Hematopoietic multipotent progenitor cell treated with erythropoietin and hydrocortisone succinate and interleukin-3 and kit ligand, for 6 days (in vitro differentiated cells): ENCODE data around the gene BHLHE23.

Experiments
- DNase-seq: peaks from one replicate; pipeline ENCODE4 v3.0.0-alpha.2; 2015

The BHLHE23 gene

GRCh38 chr20:63007646-63008488, 1.1 kb upstream of the BHLHE23 start:
- DNase-seq, result no peak

- no peak for DNase-seq
These were observed 539 bp upstream of the BHLHE23 start for GRCh38 chr20:63007360-63007645.

GRCh38 chr20:63005862-63006539, 763 bp downstream of the BHLHE23 start:
- peak; percentile 21 for DNase-seq

GRCh38 chr20:63005365-63005861, 1.4 kb downstream of the BHLHE23 start:
- DNase-seq, result no peak

GRCh38 chr20:63004607-63005364, 2.0 kb downstream of the BHLHE23 start:
- no peak for DNase-seq

GRCh38 chr20:63003546-63003945, 3.2 kb downstream of the BHLHE23 start:
- DNase-seq, result no peak

- no peak for DNase-seq
These were observed 4.3 kb downstream of the BHLHE23 start for GRCh38 chr20:63002511-63002910.

GRCh38 chr20:63000958-63001357, 5.8 kb downstream of the BHLHE23 start:
- DNase-seq, result no peak

- DNase-seq, result no peak
These were observed 6.7 kb downstream of the BHLHE23 start for GRCh38 chr20:63000036-63000435.

- DNase-seq, result no peak
These were observed 7.2 kb downstream of the BHLHE23 start for GRCh38 chr20:62999580-62999979.

GRCh38 chr20:62998449-62998848, 8.3 kb downstream of the BHLHE23 start:
- no peak for DNase-seq

- no peak for DNase-seq
These were observed 9.2 kb downstream of the BHLHE23 start for GRCh38 chr20:62997417-62998035.

- DNase-seq, result no peak
These were observed 10.2 kb downstream of the BHLHE23 start for GRCh38 chr20:62996596-62996982.

GRCh38 chr20:62995898-62996595, 10.7 kb downstream of the BHLHE23 start:
- DNase-seq, result no peak

- DNase-seq, result no peak
These were observed 11.3 kb downstream of the BHLHE23 start for GRCh38 chr20:62995481-62995880.

GRCh38 chr20:62994869-62995281, 11.9 kb downstream of the BHLHE23 start:
- DNase-seq, result no peak

GRCh38 chr20:62993856-62994494, 12.8 kb downstream of the BHLHE23 start:
- no peak for DNase-seq

GRCh38 chr20:62991863-62992262, 14.9 kb downstream of the BHLHE23 start:
- no peak for DNase-seq

GRCh38 chr20:62991196-62991807, 15.5 kb downstream of the BHLHE23 start:
- no peak for DNase-seq

GRCh38 chr20:62990306-62990825, 16.4 kb downstream of the BHLHE23 start:
- DNase-seq, result no peak

GRCh38 chr20:62989201-62989601, 17.6 kb downstream of the BHLHE23 start:
- peak; percentile 9 for DNase-seq
